GM23338 (cell line): ENCODE measurements around the gene NOX5.

Experiments
- CTCF ChIP-seq, 2 experiments: fragments of 200-600 bp in 1 of 2; sonication (generic) in 1 of 2; conservative IDR thresholded peaks; 2 replicates each; pipeline versions ENCODE4 v1.5.1 to v1.6.1; 2016 to 2017; ENCODE audit warnings: antibody characterized with exemption in 2 of 2, low read depth in 2 of 2, mild to moderate bottlenecking in 2 of 2, moderate library complexity in 1 of 2
- POLR2AphosphoS5 ChIP-seq: IDR thresholded peaks from 2 replicates; pipeline ENCODE4 v1.6.1; 2016; ENCODE audit warnings: antibody characterized with exemption, low read depth
- ZNF462 ChIP-seq: fragments of 250-450 bp; sonication (Bioruptor Pico); IDR thresholded peaks from 2 replicates; pipeline ENCODE4 v1.5.0; 2020; ENCODE audit warnings: mild to moderate bottlenecking, moderate library complexity

GRCh38 chr15:69014454-69014853 is at the start of gene NOX5:
- TF ChIP-seq ZNF462 (no peak), POLR2AphosphoS5 (no peak), CTCF (conservative IDR thresholded peaks at IDR 0.05; ENCODE audit: low read depth in 2 of 2) (no peak)
